Measurements from ENCODE around the gene TRAPPC11. TPM values are rescaled to one million over a fixed set of nuclear protein-coding genes. Genes with fewer than 3 reads are reported as not detected.
"Not testable (repeated sequence)": the region's sequence is repeated elsewhere in the genome, so short reads cannot be mapped to it uniquely, and the experiment has no call there.

The TRAPPC11 gene
- total RNA-seq, 1 experiment from 2014 or later: 22.3 TPM

GRCh38 chr4:183722731-183723560 lies 63.9 kb downstream of the TRAPPC11 start:
- Histone ChIP-seq H3K4me3 (peak overlapping the region; percentile 51), H3K4me1 (no peaks in the 10 kb centered on the region), H3K36me3 (no peaks in the 10 kb centered on the region), H3K9me3 (replicated peaks) (no peaks in the 10 kb centered on the region), H3K27ac (no peak overlapping the region), H3K27me3 (no peaks in the 10 kb centered on the region)
- peak; percentile 14 to 35 for DNase-seq

- H3K27me3 ChIP-seq: no peaks in the 10 kb centered on the region
- no peak overlapping the region for H3K27ac ChIP-seq
- no peaks in the 10 kb centered on the region for H3K9me3 ChIP-seq (replicated peaks)
- H3K4me3 ChIP-seq: no peak overlapping the region
- H3K4me1 ChIP-seq: no peaks in the 10 kb centered on the region
- no peak for DNase-seq
- no peaks in the 10 kb centered on the region for H3K36me3 ChIP-seq
Observed at GRCh38 chr4:183723561-183724228, 64.6 kb downstream of the TRAPPC11 start.

DNA sequence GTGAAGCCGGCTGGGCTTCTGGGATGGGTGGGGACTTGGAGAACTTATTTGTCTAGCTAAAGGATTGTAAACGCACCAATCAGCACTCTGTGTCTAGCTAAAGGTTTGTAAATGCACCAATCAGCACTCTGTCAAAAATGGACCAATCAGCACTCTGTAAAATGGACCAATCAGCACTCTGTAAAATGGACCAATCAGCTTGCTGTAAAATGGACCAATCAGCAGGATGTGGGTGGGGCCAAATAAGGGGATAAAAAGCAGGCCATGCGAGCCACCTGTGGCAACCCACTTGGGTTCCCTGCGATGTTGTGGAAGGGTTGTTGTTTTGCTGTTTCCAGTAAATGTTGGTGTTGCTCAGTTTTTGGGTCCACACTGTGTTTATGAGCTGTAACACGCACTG lies 66.5 kb downstream of the TRAPPC11 start:
- H3K4me3 ChIP-seq; H3K27ac ChIP-seq; H3K4me1 ChIP-seq; DNase-seq; H3K36me3 ChIP-seq; H3K9me3 ChIP-seq (replicated peaks); H3K27me3 ChIP-seq: not testable (repeated sequence)

DNA sequence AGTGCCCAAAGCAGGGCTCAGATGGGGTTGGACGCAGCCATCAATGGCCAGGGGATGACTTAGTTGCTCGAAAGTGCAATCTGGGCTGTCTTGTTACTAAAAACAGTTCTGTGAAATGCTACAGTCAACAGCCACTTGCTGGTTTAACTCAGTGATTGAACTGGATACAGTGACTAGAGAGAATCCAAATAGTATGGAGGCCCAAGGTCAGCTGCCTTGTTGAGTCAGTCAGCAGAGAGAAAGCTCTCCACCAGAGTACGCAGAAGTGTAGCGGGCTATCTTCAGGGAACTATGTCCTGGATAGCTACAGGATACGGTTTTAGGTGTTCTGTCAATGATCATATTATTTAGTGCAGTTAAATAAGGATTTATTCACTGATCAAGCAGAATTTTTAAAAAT lies 68.4 kb downstream of the TRAPPC11 start:
- no peak overlapping the region for H3K4me3 ChIP-seq
- no peaks in the 10 kb centered on the region for H3K27me3 ChIP-seq
- H3K9me3 ChIP-seq (replicated peaks): no peaks in the 10 kb centered on the region
- no peak overlapping the region for H3K27ac ChIP-seq
- H3K36me3 ChIP-seq: no peaks in the 10 kb centered on the region
- no peaks in the 10 kb centered on the region for H3K4me1 ChIP-seq
- no peak for DNase-seq

GRCh38 chr4:183728223-183729068 lies 69.4 kb downstream of the TRAPPC11 start:
- H3K27me3 ChIP-seq: no peaks in the 10 kb centered on the region
- no peaks in the 10 kb centered on the region for H3K9me3 ChIP-seq (replicated peaks)
- no peaks in the 10 kb centered on the region for H3K36me3 ChIP-seq
- no peak for DNase-seq
- H3K27ac ChIP-seq: no peak overlapping the region
- no peaks in the 10 kb centered on the region for H3K4me1 ChIP-seq
- no peak overlapping the region for H3K4me3 ChIP-seq

DNA sequence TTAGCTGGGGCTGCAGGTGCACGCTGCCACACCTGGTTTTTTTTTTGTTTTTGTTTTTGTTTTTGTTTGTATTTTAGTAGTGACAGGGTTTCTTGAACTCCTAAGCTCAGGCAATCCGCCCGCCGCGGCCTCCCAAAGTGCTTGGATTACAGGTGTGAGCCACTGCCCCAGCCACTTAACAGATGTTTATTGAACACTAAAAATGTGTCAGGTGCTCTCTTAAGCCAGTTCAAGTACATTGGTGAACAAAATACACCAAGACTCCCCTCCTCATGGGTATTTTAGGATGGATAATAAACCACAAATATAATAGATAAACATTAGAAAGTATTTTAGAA lies 69.9 kb downstream of the TRAPPC11 start:
- no peaks in the 10 kb centered on the region for H3K4me1 ChIP-seq
- H3K9me3 ChIP-seq (replicated peaks): no peaks in the 10 kb centered on the region
- H3K27me3 ChIP-seq: no peaks in the 10 kb centered on the region
- no peaks in the 10 kb centered on the region for H3K36me3 ChIP-seq
- H3K4me3 ChIP-seq: no peak overlapping the region
- no peak for DNase-seq
- no peak overlapping the region for H3K27ac ChIP-seq

- DNase-seq: no peak
- H3K4me1 ChIP-seq: no peaks in the 10 kb centered on the region
- H3K27ac ChIP-seq: no peak overlapping the region
- H3K4me3 ChIP-seq: no peak overlapping the region
- no peaks in the 10 kb centered on the region for H3K27me3 ChIP-seq
- no peaks in the 10 kb centered on the region for H3K9me3 ChIP-seq (replicated peaks)
- no peaks in the 10 kb centered on the region for H3K36me3 ChIP-seq
Observed at GRCh38 chr4:183729430-183730328, 70.6 kb downstream of the TRAPPC11 start.

DNA sequence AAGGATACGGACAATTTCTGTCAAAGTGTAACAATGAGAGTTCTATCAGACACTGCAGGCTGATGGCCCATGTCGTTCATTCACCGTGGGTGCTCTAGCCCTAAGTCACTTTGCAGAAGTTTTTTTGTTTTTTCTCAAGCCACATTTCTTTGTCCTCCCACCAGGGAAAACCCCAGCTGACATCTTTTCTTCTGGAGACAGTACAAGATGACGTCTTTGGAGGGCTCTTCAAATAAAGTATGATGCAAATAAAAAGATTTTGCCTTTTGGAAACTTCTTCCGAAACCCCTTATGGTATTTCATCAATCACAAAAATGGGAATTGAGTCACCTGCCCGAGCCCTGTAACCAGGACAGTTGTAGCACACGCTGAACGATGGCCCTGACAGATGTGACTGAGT lies 73.2 kb downstream of the TRAPPC11 start:
- H3K9me3 ChIP-seq (replicated peaks): no peaks in the 10 kb centered on the region
- no peak overlapping the region for H3K4me3 ChIP-seq
- no peaks in the 10 kb centered on the region for H3K4me1 ChIP-seq
- DNase-seq: no peak
- H3K27me3 ChIP-seq: no peaks in the 10 kb centered on the region
- no peaks in the 10 kb centered on the region for H3K36me3 ChIP-seq
- H3K27ac ChIP-seq: no peak overlapping the region

DNA sequence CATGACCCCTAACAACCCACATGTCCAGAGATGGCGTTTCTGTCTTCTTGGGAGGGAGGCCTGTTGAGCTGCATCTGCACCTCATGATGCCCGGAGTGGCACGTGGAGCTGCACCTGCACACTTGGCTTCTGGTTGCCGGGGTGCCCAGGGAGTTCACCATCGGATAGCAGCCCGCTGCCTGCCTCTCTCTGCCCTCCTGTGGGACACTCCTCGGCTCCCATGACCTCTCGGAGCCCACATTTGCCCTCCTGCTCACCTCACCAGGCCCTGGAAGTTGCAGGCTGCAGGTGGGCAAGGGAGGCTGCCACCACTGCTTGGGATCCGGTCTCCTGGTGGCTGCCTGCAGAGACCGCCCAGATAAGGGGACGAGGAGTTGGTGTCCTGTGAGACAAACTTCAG lies 74.1 kb downstream of the TRAPPC11 start:
- no peak overlapping the region for H3K27ac ChIP-seq
- no peak for DNase-seq
- H3K36me3 ChIP-seq: no peaks in the 10 kb centered on the region
- H3K4me1 ChIP-seq: no peaks in the 10 kb centered on the region
- no peaks in the 10 kb centered on the region for H3K9me3 ChIP-seq (replicated peaks)
- H3K27me3 ChIP-seq: no peaks in the 10 kb centered on the region
- no peak overlapping the region for H3K4me3 ChIP-seq

DNA sequence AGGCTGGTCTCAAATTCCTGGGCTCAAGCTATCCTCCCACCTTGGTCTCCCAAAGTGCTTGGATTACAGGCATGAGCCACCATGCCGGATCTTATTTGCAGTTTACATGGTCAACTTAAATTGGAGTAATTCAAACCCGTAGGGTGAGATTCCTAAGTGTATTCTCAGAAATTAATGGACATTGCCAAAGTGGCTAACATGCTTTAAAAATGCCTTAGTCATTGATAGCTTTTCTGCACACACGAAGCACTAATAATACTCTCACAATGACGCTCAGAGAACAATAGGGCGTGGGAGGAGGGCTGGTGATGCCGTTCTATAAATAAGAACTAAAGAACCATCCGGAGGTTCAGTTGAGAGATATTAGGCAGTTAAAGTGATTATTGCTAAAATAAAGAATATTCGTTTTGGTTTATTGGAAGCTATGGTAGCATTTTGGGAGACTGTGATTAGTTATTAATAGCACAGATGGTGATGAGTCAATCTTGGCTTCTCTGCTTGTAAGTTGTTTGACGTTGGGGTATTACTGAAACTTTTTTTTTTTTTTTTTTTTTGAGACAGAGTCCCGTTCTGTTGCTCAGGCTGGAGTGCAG lies 79.1 kb downstream of the TRAPPC11 start:
- no peak for DNase-seq
- Histone ChIP-seq H3K9me3 (replicated peaks) (no peaks in the 10 kb centered on the region), H3K27ac (no peak overlapping the region), H3K4me3 (no peak overlapping the region), H3K36me3 (no peaks in the 10 kb centered on the region), H3K4me1 (no peaks in the 10 kb centered on the region), H3K27me3 (no peaks in the 10 kb centered on the region)

GRCh38 chr4:183738961-183739360 lies 79.9 kb downstream of the TRAPPC11 start:
- H3K27me3 ChIP-seq: no peaks in the 10 kb centered on the region
- DNase-seq: no peak
- H3K27ac ChIP-seq: no peak overlapping the region
- H3K9me3 ChIP-seq (replicated peaks): no peaks in the 10 kb centered on the region
- no peaks in the 10 kb centered on the region for H3K36me3 ChIP-seq
- no peaks in the 10 kb centered on the region for H3K4me1 ChIP-seq
- H3K4me3 ChIP-seq: no peak overlapping the region

GRCh38 chr4:183746305-183747229 lies 87.5 kb downstream of the TRAPPC11 start:
- no peaks in the 10 kb centered on the region for H3K27me3 ChIP-seq
- no peak overlapping the region for H3K27ac ChIP-seq
- H3K36me3 ChIP-seq: no peaks in the 10 kb centered on the region
- peaks cover 8% of the 10 kb centered on the region; the same call in 1 of the 2 replicates for H3K4me1 ChIP-seq
- DNase-seq: no peak
- H3K9me3 ChIP-seq (replicated peaks): no peaks in the 10 kb centered on the region
- H3K4me3 ChIP-seq: no peak overlapping the region

GRCh38 chr4:183747380-183747779 lies 88.3 kb downstream of the TRAPPC11 start:
- Histone ChIP-seq H3K4me3 (no peak overlapping the region), H3K36me3 (no peaks in the 10 kb centered on the region), H3K27ac (0 out of 2 replicates have a peak overlapping the region, but pooled peaks have one; percentile 32), H3K9me3 (replicated peaks) (no peaks in the 10 kb centered on the region), H3K27me3 (no peaks in the 10 kb centered on the region), H3K4me1 (peaks cover 8% of the 10 kb centered on the region; the same call in 1 of the 2 replicates)
- DNase-seq: no peak

All from SJCRH30 (cell line).